HG02885 (cell line): ENCODE measurements around the gene LTF.

Experiments used
- ATAC-seq: cut with Tn5 transposase; IDR thresholded peaks from one replicate; pipeline ENCODE4 v1.9.1; 2021; ENCODE audit warnings: mild to moderate bottlenecking; ENCODE audit not compliant: unreplicated experiment, poor library complexity

Gene LTF

GRCh38 chr3:46470831-46471230 is 6.1 kb upstream of the LTF start:
- no peak for ATAC-seq

- ATAC-seq, result no peak
Measured at GRCh38 chr3:46469680-46470357, 5.1 kb upstream of the LTF start.

- no peak for ATAC-seq
Measured at GRCh38 chr3:46468753-46469600, 4.3 kb upstream of the LTF start.

- no peak for ATAC-seq
Measured at GRCh38 chr3:46467562-46467961, 2.9 kb upstream of the LTF start.

- ATAC-seq, result no peak
Measured at GRCh38 chr3:46466871-46467403, 2.2 kb upstream of the LTF start.

- ATAC-seq, result no peak
Measured at GRCh38 chr3:46466273-46466672, 1.6 kb upstream of the LTF start.

- ATAC-seq, result no peak
Measured at GRCh38 chr3:46465196-46465520, 453 bp upstream of the LTF start.

GRCh38 chr3:46463868-46464241 is 850 bp downstream of the LTF start:
- ATAC-seq, result no peak

GRCh38 chr3:46463120-46463867 is 1.4 kb downstream of the LTF start:
- no peak for ATAC-seq

GRCh38 chr3:46462511-46462910 is 2.2 kb downstream of the LTF start:
- ATAC-seq, result no peak

GRCh38 chr3:46462111-46462510 is 2.6 kb downstream of the LTF start:
- no peak for ATAC-seq

GRCh38 chr3:46460051-46460450 is 4.7 kb downstream of the LTF start:
- no peak for ATAC-seq

- ATAC-seq, result no peak
Measured at GRCh38 chr3:46456118-46456517, 8.6 kb downstream of the LTF start.

GRCh38 chr3:46455231-46456115 is 9.2 kb downstream of the LTF start:
- ATAC-seq, result no peak

- no peak for ATAC-seq
Measured at GRCh38 chr3:46454606-46455005, 10.1 kb downstream of the LTF start.

- ATAC-seq, result no peak
Measured at GRCh38 chr3:46454209-46454595, 10.5 kb downstream of the LTF start.

GRCh38 chr3:46453526-46454208 is 11.0 kb downstream of the LTF start:
- no peak for ATAC-seq

GRCh38 chr3:46449755-46450552 is 14.8 kb downstream of the LTF start:
- ATAC-seq, result no peak

- no peak for ATAC-seq
Measured at GRCh38 chr3:46448721-46449120, 16.0 kb downstream of the LTF start.
